ENCODE data around the gene HAUS6. TPM values are rescaled to one million over a fixed set of nuclear protein-coding genes. Genes with fewer than 3 reads are reported as not detected.

Gene HAUS6
- total and polyA plus RNA-seq, 2 of the 4 experiments (the other 2 are of a cell fraction): 5.8 to 13.3 TPM

DNA sequence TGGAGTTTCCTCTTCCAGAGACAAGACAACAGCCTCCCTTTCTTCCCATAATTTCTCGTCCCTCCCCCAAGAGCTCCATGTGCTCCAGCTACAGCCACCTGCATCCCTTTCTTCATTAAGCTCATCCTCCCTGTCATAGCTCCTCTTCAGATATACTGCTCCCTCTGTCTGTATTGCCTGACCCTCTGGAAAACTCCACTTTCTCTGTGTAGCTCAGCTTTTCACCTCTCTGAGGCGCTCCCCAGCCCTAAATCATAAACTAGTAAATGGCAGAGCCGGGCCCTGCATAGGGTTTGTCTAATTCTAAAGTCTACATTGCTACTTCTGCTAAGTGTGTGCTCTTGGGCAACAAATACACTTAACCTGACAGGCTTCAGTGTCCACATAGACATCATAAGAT is 33.4 kb upstream of the HAUS6 start:
- POLR2A ChIA-PET (ENCODE audit: unreplicated experiment): no interaction called here

More for the DNA sequence above, 33.4 kb upstream of the HAUS6 start:
- Histone ChIP-seq H2BK15ac (ENCODE audit: low read depth, low read length) (no peak overlapping the region), H3K4me1 (ENCODE audit: control insufficient read depth, insufficient read depth, low read length) (peaks cover 5% of the 10 kb centered on the region; the same call in 1 of the 2 replicates), H3K36me3 (ENCODE audit: control insufficient read depth, insufficient read depth, low read length) (no peaks in the 10 kb centered on the region), H2BK5ac (ENCODE audit: low read depth, low read length, poor library complexity, severe bottlenecking) (no peak overlapping the region), H3K9me3 (ENCODE audit: control insufficient read depth, insufficient read depth, low read length) (no peaks in the 10 kb centered on the region), H2AFZ (replicated peaks; ENCODE audit: low read length, poor library complexity) (no peak overlapping the region), H3K27me3 (ENCODE audit: control insufficient read depth, insufficient read depth, low read length) (no peaks in the 10 kb centered on the region), H2AK5ac (ENCODE audit: low read depth, low read length) (no peak overlapping the region), H3K23ac (ENCODE audit: low read depth, low read length) (no peak overlapping the region), H3K4me2 (ENCODE audit: low read depth, low read length) (no peak overlapping the region), H3K18ac (ENCODE audit: low read depth, low read length) (no peak overlapping the region), H4K91ac (ENCODE audit: insufficient read depth, low read depth, low read length) (no peak overlapping the region), H2BK120ac (ENCODE audit: low read depth, low read length) (no peak overlapping the region; the same call in 1 of the 2 replicates), H3K4ac (ENCODE audit: low read depth, low read length) (no peak overlapping the region), H4K5ac (ENCODE audit: low read depth, low read length) (no peak overlapping the region), H3K9me1 (ENCODE audit: insufficient read depth, low read length) (0 out of 2 replicates have a peak, but pooled peaks cover 3% of the 10 kb centered on the region), H4K8ac (ENCODE audit: low read depth in 2 of 2, low read length in 2 of 2) (no peak overlapping the region), H2AK9ac (replicated peaks; ENCODE audit: low read depth, low read length, poor library complexity) (no peak overlapping the region), H3K14ac (replicated peaks; ENCODE audit: low read depth, low read length) (no peak overlapping the region), H4K20me1 (ENCODE audit: insufficient read depth, low read length) (no peaks in the 10 kb centered on the region), H3K56ac (ENCODE audit: extremely low read depth, insufficient read depth, low read length) (no peak overlapping the region), H3K27ac (ENCODE audit: insufficient read depth, low read length) (no peak overlapping the region), H3K79me1 (ENCODE audit: low read depth in 1 of 2, low read length in 2 of 2) (peaks cover under 1 to 5% of the 10 kb centered on the region in 2 experiments; a peak in 2 of 4 replicates), H3K4me3 (ENCODE audit: insufficient read depth, low read depth, low read length) (no peak overlapping the region), H3K9ac (ENCODE audit: low read depth, low read length) (no peak overlapping the region), H2BK20ac (ENCODE audit: low read depth, low read length) (no peak overlapping the region)
- TF ChIP-seq CEBPB (IDR thresholded peaks at IDR 0.05; ENCODE audit: low read depth, low read length): no peak
- no peak for TF ChIP-seq RFX5 (IDR thresholded peaks at IDR 0.05; ENCODE audit: low read depth, low read length)
- no peak for TF ChIP-seq NFE2L2 (IDR thresholded peaks at IDR 0.05; ENCODE audit: low read depth, low read length)
- TF ChIP-seq RAD21 (IDR thresholded peaks at IDR 0.05; ENCODE audit: low read length): no peak
- TF ChIP-seq RCOR1 (IDR thresholded peaks at IDR 0.05; ENCODE audit: insufficient replicate concordance, low read length): no peak
- TF ChIP-seq MAFK (IDR thresholded peaks at IDR 0.05; ENCODE audit: low read depth, low read length): no peak
- TF ChIP-seq, protein P1, sequence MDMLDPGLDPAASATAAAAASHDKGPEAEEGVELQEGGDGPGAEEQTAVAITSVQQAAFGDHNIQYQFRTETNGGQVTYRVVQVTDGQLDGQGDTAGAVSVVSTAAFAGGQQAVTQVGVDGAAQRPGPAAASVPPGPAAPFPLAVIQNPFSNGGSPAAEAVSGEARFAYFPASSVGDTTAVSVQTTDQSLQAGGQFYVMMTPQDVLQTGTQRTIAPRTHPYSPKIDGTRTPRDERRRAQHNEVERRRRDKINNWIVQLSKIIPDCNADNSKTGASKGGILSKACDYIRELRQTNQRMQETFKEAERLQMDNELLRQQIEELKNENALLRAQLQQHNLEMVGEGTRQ (IDR thresholded peaks at IDR 0.05; ENCODE audit: low read depth, low read length): no peak
- no peak for TF ChIP-seq FOS (IDR thresholded peaks at IDR 0.05; ENCODE audit: low read depth, low read length)
- no peak for TF ChIP-seq CHD1 (IDR thresholded peaks at IDR 0.05; ENCODE audit: low read depth, low read length)
- TF ChIP-seq POLR2A (IDR thresholded peaks at IDR 0.05; ENCODE audit: low read depth, low read length): no peak
- TF ChIP-seq SMC3 (IDR thresholded peaks at IDR 0.05; ENCODE audit: low read depth, low read length): no peak
- TF ChIP-seq, protein P2, sequence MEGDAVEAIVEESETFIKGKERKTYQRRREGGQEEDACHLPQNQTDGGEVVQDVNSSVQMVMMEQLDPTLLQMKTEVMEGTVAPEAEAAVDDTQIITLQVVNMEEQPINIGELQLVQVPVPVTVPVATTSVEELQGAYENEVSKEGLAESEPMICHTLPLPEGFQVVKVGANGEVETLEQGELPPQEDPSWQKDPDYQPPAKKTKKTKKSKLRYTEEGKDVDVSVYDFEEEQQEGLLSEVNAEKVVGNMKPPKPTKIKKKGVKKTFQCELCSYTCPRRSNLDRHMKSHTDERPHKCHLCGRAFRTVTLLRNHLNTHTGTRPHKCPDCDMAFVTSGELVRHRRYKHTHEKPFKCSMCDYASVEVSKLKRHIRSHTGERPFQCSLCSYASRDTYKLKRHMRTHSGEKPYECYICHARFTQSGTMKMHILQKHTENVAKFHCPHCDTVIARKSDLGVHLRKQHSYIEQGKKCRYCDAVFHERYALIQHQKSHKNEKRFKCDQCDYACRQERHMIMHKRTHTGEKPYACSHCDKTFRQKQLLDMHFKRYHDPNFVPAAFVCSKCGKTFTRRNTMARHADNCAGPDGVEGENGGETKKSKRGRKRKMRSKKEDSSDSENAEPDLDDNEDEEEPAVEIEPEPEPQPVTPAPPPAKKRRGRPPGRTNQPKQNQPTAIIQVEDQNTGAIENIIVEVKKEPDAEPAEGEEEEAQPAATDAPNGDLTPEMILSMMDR (conservative IDR thresholded peaks at IDR 0.05; ENCODE audit: low read depth, low read length): no peak
- TF ChIP-seq MXI1 (IDR thresholded peaks at IDR 0.05; ENCODE audit: borderline replicate concordance, low read depth, low read length): no peak
- TF ChIP-seq BHLHE40 (IDR thresholded peaks at IDR 0.05; ENCODE audit: low read depth, low read length): no peak
- in situ Hi-C loops (cut with MboI; ENCODE audit: low sequenced_read_pairs): no loop called here
- ATAC-seq (ENCODE audit: low read depth) (no peak), DNase-seq (no peak)
- BruUV-seq (replicated peaks): no TSS peak
- dilution Hi-C loops (cut with HindIII; ENCODE audit: low sequenced_read_pairs, unreplicated experiment): no loop called here
- CTCF ChIA-PET: no interaction called here
- intact Hi-C loops (cut with micrococcal nuclease): no loop called here
- 90% methylated on average over 2 of the region's 3 CpGs; no CpG with 5 or more reads in 1 of the 2 experiments for WGBS, 2 experiments (ENCODE audit: extremely low coverage in 2 of 2, insufficient read length in 1 of 2)

Data from IMR-90 (cell line).